ENCODE data around the gene PMEPA1.

DNA sequence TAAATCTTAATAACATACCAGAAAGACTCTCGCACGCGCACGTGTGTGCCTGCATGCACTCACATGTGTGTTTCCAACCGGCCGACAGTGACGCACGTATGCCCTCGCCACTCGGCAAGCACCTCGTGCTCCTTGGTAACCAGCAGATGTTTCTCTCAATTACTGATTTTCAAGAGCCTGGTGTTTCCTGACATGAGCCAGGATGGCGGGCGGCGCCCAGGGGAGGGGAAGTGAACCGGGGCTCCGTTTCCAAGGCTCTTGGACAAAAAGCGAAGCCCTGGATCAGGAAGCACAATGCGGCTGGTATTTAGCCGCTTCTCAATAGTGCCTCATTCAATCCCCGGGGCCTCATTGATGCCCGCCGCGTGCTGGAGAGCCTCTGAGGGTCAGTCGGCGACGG is 37.7 kb downstream of the PMEPA1 start:
- TF ChIP-seq CTCF (conservative IDR thresholded peaks at IDR 0.05; ENCODE audit: low read length) (no peak), EZH2phosphoT487 (IDR thresholded peaks at IDR 0.05; ENCODE audit: borderline replicate concordance, low read depth, low read length) (no peak)

Data from OCI-LY7 (cell line).